GM19467 (cell line): ENCODE results near the gene ADGRD1.

Experiments used
- ATAC-seq: cut with Tn5 transposase; IDR thresholded peaks from one replicate; pipeline ENCODE4 v1.9.1; 2021; ENCODE audit warnings: mild to moderate bottlenecking, moderate library complexity; ENCODE audit not compliant: unreplicated experiment

Gene ADGRD1

DNA sequence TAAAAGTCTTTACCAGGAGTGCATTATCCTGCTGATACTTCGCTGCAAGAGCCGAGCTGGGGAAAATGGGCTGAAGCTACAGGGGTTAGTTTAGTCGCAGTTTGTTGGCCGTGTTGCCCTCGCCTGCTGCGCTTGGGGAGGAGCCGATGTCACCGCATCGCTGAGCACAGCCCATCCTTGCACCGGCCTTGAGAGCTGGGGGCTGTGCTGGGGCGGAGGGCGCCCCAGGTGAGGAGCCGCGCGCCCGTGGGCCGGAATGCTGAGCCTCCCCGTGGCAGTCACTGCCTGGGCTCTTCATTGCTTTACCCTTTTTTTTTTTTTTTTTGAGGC, 50.0 kb downstream of the ADGRD1 start:
- ATAC-seq, result no peak

DNA sequence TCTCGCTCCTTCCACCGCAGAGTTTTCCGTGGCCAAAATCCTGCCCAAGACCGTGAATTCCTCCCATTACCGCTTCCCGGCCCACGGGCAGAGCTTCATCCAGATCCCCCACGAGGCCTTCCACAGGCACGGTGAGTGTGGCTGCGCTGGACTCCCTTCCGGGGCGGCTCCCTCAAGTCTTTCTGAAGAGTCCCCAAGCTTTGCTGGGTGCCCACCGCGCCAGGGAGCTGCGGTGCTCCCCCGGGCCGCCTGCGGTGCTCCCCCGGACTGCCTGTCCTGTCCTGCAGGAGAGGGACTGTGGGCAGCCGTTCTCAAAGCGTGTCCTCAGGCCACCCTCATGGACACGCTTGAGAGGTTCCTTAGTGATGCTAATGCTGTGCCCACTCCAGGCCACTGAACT, 50.5 kb downstream of the ADGRD1 start:
- ATAC-seq, result no peak

DNA sequence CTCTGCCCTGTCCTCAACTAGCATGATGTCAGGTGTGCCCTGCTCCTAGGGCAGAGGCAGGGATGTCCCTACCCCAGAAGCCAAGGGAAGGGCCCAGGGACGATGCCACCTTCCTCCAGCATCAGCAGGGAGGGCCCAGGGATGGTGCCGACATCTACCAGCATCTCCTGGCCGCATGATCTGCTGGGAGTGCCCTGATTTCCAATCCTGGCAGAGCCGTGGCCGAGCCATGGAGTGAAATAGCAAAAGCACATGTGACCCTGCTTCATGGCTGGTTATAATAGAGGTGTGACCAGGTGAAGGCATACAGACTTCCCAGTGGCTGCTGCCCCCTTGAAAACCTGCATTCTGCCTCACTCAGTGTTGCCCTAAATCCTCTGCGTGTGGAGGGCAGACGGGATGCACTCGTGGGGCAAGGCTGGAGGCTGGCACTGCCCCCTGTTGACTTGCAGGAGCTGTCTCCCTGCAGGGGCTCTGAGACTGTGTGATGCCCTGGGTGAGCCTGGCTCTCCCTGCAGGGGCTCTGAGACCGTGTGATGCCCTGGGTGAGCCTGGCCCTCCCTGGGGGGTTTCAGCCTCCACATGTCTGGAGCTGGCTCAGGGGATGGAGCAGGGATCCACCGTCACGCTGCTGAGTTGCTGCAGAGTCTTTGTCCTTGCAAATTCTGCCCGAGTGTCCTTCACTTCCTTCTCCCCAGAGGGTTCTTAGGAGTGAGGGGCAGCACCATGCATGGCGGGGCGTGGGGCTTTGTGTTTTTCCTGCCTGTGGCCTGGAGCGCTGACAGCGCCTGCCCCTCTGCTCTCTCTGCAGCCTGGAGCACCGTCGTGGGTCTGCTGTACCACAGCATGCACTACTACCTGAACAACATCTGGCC, 51.7 kb downstream of the ADGRD1 start:
- ATAC-seq, result no peak

DNA sequence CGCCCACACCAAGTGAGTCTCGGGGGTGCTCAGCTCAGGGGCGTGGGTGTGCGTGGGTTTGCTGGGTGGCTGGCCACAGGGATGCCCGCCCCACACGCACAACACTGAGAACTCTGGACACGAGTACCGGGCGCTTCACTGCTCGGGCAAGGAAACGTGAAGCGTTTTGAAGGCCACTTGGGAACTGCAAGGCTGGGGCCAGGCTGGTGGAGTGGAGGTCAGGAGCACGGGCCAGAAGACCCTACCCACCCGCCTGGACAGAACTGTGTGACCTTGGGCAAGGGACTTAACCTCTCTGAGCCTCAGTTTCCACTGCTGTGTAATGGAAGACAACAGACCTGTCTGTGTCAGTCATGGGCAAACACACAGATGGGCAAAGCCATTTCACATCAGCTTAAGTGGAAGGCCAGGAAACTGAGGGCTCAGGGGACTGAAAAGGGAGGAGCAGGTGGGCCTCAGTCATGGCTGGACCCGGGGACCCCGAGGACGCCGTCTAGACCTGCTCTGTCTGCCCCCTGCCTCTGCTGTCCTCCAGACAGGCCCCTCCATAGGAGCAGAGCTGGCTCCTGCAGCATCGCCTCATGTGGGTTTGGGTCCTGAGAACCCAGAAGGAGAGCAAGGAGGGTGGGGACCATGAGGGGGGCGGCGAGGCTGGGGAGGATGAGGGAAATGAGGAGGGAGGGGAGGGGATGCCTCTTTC, 52.5 kb downstream of the ADGRD1 start:
- no peak for ATAC-seq

DNA sequence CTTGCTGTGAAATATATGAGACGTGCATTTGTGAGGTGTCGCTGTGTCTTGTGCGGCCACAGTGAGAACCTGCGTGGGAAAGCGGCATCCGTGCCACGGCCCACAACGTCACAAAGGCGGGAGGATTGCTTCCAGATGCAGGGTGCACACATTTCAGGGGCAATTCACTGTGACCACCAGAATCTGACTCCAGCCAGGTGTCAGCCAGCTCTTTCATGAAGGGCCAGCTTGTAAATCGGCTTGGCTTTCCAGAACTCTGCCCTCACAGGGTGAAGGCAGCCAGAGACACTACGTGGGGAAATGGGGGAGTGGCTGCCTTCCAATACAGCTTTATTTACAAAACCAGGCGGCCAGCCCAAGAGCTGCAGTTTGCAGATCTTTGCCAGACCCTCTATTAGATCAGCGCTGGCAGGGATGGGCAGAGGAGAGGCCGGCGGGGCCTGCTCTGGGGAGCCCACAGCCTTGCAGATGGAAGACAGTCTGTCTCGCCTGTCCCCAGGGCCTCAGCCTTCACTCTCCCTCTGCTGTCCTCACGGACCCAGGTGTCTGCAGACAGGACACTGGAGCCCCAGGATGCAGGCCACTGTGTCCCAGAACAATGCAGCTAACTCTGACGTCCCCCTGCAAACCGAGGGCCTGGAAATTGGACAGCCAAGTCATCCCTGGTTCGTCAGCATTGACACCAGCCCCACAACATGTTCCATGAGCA, 53.5 kb downstream of the ADGRD1 start:
- no peak for ATAC-seq

DNA sequence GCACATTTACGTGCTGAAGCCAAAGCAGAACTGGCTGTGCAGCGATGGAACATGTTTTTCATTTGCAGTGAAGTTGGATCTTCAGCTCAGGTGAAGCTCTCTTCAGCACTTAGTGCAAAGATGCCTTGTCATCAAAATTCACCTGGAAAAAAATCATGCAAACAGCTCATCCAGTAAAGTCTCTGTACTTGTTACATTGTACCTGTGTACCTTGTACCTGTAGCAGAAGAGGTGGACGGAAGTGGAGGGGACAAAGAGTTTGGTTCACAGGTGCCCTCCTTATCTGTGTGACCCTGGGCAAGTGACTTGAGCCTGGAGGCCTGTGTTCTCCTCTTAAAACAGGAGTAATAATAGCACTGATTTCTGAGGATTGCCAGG, 54.0 kb downstream of the ADGRD1 start:
- no peak for ATAC-seq

DNA sequence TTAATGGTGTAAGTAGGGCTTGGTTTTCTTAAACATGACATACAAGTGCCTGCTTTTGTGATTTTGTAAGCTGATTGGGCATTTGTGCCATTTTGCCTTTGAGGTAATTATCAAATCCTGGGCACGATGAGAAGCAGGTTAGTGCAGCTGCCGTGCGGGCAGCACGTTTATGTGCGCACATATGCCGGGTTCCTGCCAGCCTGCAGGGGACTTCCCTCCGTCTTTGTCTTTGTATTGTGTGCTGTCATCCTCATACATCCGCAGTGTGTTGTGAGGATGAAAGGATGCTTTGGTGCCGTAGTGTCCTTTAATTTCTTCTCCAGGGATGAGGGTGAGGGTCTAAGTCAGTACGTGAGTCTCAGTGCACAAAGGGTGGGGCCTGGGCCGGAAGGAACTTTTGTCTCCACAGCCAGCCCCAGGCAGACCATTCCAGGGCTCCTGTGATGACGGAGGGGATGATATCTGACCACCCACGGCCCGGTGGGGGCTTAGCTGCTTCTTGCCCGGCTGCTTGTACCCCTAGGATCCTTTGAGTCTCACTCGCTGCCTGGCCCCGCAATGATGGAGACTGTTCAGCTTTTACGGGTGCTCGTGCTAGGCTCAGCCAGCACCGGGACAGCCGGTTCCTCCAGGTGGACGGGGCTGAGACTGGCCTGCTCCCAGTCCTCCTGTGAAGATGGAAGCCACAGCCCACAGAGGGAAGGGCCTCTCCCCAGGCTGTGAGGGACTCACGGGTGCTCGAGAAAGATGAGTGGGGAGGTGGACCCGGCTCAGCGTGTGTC, 54.6 kb downstream of the ADGRD1 start:
- no peak for ATAC-seq

DNA sequence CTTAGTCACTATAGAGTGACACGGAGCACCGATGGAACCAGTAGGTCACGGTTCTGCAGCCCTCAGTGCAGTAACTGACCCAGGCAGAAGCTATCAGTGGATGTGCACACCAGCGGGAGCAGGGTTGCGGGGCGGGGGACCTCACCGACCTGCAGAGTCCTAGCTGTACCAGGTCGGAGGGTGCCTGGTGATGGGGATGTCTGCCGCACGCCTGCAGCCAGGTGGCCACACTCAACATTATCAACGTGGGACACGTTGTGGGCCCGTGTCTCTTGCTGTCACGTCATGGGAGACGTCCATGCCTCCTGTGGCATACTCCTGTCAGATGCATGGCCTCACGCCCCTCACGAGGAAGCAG, 55.2 kb downstream of the ADGRD1 start:
- no peak for ATAC-seq

DNA sequence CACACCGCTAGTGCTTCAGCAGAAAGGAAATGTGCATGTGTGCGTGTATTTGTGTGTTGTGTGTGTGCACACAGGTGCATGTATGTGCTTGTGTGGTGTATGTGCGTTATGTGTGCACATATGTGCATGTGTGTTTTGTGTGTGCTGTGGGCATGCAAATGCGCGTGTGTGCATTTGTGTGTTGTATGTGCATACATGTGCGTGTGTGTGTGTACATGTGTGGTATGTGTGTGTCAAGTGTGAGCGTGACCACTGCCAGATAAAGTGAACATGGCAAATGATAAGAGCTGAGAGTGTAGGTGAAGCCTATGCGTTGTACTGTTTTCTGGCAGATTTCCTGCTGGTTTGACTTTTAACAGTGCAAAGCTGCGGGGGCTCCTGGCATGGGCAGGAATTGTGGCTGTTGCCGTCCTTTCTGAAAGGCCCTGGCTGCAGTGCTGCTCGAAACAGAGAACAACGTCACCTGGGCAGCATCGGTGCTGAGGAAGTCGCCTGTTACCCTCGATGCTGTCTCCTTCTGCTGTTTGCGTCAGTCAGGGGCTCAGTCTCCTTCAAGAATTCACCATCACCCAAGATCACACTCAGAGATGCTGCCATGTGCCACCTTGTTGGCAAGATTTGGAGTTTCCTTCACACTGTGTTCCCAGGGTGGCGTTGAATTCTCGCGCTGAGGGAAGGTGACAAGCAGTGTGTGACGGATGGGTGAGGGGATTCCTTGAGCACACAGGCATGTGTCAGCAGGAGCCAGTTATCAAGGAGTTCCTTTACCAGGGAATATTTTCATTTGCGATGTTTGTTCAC, 56.1 kb downstream of the ADGRD1 start:
- no peak for ATAC-seq

DNA sequence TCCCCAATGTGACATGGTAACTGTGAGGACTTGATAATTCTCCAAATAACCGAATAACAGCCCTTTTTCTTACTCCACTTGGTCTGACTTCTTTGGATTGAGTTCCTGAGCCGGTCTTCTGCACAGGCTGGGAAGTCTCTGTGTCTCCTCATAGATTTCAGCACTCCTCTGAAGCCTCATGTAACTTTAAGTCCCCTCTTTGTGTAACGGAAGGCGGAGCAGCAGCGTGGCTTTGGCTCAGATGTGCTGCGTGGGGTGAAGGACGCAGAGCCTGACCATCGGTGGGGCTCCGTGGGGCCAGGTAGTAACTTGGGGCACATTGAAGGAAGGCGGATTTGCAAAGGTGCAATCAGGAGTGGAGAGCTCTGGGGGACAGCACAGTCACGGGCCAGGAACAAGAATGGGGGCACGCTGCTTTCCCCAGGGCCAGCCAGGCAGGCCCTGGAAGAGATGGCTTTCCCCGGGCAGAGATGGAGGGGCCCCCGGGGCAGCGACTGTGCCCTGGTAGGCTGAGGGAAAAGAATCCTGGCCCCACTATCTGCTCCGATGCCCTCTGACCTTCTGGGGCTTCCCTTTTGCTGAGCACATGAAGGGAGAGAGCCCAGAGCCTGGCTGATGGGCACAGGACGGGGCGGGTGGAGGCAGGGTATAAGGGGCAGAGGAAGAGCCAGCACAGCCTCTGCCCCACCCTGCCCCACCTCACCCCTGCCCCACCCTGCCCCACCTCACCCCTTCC, 56.9 kb downstream of the ADGRD1 start:
- ATAC-seq, result no peak

DNA sequence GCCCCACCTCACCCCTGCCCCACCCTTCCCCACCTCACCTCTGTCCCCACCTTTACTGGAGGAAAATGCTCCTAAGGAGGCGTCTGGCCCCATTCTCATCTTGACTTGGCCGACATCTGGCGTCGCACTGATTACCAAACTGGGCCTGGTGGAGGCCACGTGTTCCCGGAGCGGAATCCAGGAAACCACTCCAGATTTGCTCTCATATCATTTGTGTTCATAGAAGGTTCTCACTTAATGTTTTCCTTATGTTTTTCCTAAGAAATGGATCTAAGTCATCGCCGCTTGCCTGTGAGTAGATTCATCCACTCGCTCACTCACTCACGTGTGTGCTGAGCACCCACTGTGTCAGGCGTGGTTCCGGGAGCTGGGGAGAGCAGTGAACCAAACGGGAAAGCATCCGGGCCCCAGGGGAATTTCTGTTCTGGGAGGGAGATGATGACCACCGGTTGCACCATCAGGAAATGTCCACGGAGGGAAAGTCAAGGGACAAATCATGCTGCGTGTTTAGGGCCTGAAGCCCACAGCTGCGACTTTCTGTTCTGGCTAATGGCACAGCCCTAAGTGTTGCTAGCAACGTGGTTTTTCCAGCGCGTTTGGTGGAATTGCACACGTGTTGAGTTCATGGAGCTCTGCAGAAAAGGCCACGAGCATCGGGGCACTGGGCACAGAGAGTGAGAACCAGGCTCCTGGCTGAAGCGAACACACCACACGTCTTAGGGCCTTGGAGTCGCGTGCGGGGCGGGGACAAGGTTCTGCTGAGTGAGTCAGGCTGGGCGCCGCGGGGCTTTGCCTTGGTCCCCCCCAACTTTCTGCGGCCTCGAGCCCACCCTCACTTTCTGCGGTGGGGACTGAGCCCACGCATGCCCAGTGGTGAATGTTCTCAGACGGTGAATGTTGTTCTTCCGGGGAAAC, 57.7 kb downstream of the ADGRD1 start:
- ATAC-seq, result no peak

DNA sequence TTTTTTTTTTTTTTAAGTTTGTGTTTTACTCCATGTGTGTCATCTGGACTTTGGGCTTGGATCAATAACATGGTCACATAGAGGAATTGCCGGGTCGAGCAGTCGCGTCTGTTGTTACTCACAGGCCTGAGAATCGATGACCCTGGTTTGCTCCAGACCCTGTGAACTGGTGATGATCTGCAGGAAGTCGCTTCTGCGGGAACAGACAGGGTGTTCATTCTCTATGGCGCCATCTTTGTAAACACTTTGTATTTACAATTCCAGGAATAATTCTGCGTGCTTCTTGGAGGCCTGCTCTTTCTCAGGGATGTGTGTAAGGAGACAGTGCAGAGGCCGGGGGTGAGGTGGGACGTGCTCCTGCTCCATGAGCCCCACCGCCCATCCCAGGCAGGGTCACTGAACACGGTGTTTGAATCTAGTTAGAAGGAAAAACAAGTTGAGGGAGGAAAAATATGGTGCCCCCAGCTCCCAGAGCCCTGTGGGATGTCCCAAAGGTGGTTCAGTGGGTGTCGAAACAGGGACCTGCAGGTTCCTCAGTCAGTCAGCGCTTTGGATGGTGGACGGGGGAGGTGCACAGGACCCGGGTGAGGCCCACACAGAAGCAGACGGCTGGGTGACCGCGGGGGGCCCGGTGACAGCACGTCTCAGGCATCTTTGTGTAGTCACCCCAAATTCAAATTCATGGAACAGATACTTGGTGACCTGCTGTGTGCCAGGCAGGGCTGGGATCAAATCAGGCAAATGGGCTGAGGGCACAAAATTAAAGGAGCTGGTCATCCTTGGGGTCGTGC, 58.8 kb downstream of the ADGRD1 start:
- no peak for ATAC-seq

DNA sequence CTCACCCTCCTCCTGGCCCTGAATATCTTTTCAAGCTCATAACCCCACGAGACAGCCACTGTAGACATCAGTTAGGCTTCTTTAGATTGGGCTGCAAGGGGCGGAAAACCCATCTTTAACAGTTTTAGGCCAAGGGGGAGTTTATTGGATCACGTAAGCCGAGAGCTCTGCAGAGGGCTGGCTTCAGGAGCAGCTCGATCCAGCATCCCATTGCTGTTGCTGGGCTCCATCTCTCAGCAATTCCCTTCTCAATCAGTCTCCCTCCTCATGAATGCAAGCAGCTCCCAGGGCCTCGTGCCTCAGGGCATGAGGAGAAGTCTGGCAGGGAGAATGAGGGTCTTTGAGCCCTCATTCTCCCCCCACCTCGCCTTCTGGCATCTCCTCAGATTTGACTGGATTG, 59.4 kb downstream of the ADGRD1 start:
- no peak for ATAC-seq

DNA sequence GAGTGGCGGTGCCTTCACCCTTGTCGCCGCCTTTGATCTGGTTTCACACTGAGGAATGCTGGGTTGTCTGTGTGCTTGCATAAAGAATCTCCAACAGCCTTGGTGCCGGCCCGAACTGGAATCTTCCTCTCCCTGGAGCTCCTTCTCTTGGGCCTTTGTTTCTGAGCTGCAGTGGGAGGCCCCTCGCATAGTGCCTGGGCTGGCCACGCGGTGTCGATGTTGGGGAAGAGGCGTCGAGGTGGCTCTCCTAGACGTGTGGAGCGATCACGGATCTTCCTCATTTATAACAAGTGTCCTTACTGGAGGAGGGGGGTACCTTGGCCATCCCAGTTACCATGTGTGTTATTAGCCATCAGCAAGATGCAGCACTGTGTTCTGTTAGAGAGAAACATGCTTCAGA, 60.6 kb downstream of the ADGRD1 start:
- no peak for ATAC-seq

DNA sequence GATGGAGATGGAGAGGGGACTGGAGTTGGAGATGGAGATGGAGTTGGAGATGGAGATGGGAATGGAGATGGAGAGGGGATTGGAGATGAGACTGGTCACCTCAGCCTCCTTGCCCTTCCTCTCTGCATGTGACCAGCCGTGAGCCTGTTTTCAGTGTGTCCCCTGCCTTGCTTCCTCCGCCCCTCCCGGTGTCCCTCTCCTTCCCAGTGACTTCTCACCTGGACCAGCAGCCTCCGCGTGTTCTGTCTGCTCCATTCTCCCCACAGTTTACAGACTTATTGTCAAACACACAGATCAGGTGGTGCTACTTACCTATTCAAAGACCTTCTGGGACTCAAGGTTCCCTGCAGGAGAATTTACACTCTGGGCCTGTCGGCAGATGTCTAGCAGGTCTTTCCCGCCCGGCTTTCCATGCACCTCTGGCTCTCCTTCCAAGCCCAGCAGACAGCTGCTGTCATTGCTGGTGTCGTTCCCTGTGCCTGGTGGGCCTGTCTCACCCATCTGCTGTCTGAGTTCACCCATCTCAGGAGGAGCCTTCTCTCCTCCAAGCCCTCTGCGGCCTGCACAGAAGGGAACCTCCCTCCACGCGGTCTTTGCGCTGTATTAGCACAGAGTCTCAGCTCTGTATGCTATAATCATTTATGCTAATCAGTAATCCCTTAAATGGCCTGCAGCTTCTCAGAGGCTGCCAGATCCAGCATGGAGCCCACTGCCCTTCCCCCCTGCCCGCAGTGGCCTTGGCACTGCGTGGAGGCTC, 62.1 kb downstream of the ADGRD1 start:
- no peak for ATAC-seq

DNA sequence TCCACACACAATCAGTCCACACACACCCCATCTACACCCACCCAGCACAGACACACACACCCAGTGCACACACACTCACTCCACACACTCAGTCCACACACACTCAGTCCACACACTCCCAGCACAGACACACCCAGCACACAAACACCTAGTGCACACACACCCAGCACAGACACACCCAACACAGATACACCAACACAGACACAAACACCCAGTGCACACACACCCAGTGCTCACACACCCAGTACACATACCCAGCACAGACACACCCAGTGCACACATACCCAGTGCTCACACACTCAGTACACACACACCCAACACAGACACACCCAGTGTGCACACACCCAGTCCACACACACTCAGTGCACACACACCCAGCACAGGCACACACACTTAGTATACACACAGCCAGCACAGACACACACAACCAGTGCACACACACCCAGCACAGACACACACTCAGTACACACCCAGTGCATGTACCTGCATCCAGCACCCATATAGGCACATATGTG, 63.8 kb downstream of the ADGRD1 start:
- ATAC-seq, result no peak

DNA sequence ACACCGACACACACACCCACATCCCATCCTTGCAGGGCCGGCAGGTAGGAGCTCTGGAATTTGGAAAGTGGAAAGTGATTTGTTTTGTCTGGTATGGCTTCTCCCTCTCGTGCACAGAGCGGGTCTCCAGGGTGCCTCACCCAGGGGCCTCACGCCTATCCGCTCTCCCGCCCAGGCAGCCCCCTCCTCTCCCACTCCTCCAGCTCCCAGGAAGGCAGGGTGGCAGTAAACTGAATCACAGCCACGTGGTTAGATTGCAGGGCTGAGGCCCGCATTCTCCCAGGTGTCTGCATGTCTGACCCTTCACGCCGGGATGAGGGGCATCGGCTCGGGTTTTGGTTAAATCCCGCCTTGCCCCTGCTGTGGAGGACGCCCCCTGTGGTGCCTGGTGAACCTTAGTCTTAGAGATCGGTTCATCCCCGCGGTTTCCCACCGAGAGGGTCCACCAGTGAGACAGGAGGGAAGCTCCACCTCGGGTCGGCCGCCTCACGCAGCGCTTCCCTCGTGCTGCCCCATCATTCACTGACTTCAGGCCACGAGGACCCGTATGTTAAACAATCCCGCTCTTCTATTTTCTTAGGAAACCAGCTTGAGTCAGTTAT, 64.4 kb downstream of the ADGRD1 start:
- no peak for ATAC-seq
